Stomach (tissue), 9 donors: ENCODE measurements around the gene IL21R. TPM values are rescaled to one million over a fixed set of nuclear protein-coding genes. Genes with fewer than 3 reads are reported as not detected.

Experiments used
- DNase-seq, 2 donors: peaks; one replicate each; pipeline versions ENCODE4 v3.0.0 to v3.0.0-alpha.2; 2013 to 2019
- H3K27ac ChIP-seq, 5 donors: fragments of 200-600 bp in 4 of 5; sonication (generic) in 4 of 5; one replicate each; pipeline ENCODE4 v1.5.1; 2013 to 2019; ENCODE audit warnings: mild to moderate bottlenecking in 1 of 5, moderate library complexity in 1 of 5
- H3K27me3 ChIP-seq, 3 donors: fragments of 200-600 bp; sonication (generic); one replicate each; pipeline ENCODE4 v1.5.1; 2017 to 2019; ENCODE audit warnings: mixed run types in 1 of 3
- H3K36me3 ChIP-seq, 4 donors: fragments of 200-600 bp; sonication (generic); 1 replicate in 3 of 4; 2 replicates in 1 of 4; pipeline ENCODE4 v1.5.1; 2016 to 2019
- H3K4me1 ChIP-seq, 4 donors: fragments of 200-600 bp; sonication (generic); one replicate each; pipeline ENCODE4 v1.5.1; 2016 to 2019
- H3K4me3 ChIP-seq, 4 donors: fragments of 200-600 bp; sonication (generic) in 3 of 4; one replicate each; pipeline ENCODE4 v1.5.1; 2016 to 2019; ENCODE audit warnings: mild to moderate bottlenecking in 1 of 4
- H3K9me3 ChIP-seq, 4 donors: fragments of 200-600 bp; sonication (generic); one replicate each; pipeline ENCODE4 v1.5.1; 2016 to 2019
- EP300 ChIP-seq: sonication (generic); formaldehyde crosslinking; IDR thresholded peaks from one replicate; pipeline ENCODE4 v1.6.1; 2017; ENCODE audit warnings: antibody characterized with exemption
- POLR2A ChIP-seq, 4 donors: fragments of 450-650 bp; IDR thresholded peaks; one replicate each; pipeline ENCODE4 v1.6.1; 2016; ENCODE audit warnings: antibody characterized with exemption in 4 of 4, control low read depth in 2 of 4, mild to moderate bottlenecking in 1 of 4, moderate library complexity in 1 of 4
- POLR2AphosphoS5 ChIP-seq, 3 donors: sonication (generic); formaldehyde crosslinking; IDR thresholded peaks; one replicate each; pipeline ENCODE4 v1.6.1; 2016; ENCODE audit warnings: antibody characterized with exemption in 3 of 3
- WGBS, 5 donors: extraction: QIAGEN DNeasy Blood & Tissue Kit in 3 of 5; methylation state at CpG; one replicate each; pipeline versions ENCODE4 v1.1.5 to v1.1.7; 2013 to 2018; 5-methylcytosine and 5-hydroxymethylcytosine counted together
- intact Hi-C: fragments of 100-400 bp; cut with DNase I; formaldehyde crosslinking; loops from one replicate; pipeline ENCODE4 v1.15.1; 2023; ENCODE audit warnings: low total_unique reads
- polyA plus RNA-seq, 3 donors: library from polyadenylated mRNA; stranded (reverse); fragments of 200-250 nt; gene quantifications; one replicate each; pipeline ENCODE4 v1.2.3, GENCODE V29; 2013
- total RNA-seq, 5 donors: library from RNA; depleted of rRNA; stranded (reverse); fragments of >200 nt; gene quantifications; one replicate each; pipeline versions ENCODE4 v1.1.0 to v1.2.3, GENCODE V29; 2014 to 2016
- TF ChIP-seq, protein P1 (sequence below), 7 experiments: fragments of 450-650 bp in 4 of 7; fragments of 200-600 bp in 3 of 7; sonication (generic) in 3 of 7; IDR thresholded peaks; one replicate each; pipeline ENCODE4 v1.5.1; 2016 to 2019; ENCODE audit warnings: antibody characterized with exemption in 7 of 7, control low read depth in 2 of 7, mild to moderate bottlenecking in 1 of 7
- donor health status: healthy with polysubstance abuse.
- donor health status: Bipolar disorder and iron deficiency.
- donor health status: healthy.

IL21R gene
- total and polyA plus RNA-seq, 8 donors = 0.14 to 0.73 (median 0.38) TPM; not detected in 4

DNA sequence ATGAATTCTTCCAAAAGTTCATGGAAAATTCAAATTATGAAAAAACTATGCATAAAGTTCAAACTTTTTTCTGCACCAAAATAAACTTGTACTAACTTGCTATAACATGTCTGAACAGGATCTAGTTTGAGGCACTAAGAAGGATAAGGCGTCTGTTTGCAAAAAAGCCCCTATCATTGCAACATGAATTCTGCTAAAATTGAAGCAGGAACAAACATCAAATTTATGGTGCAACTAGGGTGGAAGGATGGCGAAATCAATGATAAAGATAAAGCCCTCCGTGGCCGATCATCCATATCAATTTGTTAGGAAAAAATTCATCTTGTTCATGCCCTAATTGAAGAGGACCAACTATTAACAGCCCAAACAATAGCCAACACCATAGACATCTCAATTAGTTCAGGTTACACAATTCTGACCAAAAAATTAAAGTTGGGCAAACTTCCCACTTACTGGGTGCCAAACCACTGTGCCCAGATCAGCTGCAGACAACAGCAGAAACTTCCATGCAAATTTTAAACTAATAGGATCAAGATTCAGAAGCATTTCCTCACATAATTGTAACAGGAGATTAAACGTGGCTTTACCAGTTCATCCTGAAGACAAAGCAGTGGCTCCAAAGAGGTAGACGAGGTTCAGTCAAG lies 12.9 kb downstream of the IL21R start:
- no peak for DNase-seq
- Histone ChIP-seq H3K9me3 (peaks cover 0 to 5% (median 1%) of the 10 kb centered on the region in 4 donors), H3K4me3 (no peak overlapping the region), H3K36me3 (no peaks in the 10 kb centered on the region), H3K4me1 (no peaks in the 10 kb centered on the region), H3K27me3 (no peaks in the 10 kb centered on the region), H3K27ac (no peak overlapping the region)
- intact Hi-C loops = no loop called here
- TF ChIP-seq POLR2A (IDR thresholded peaks at IDR 0.05) (no peak), POLR2AphosphoS5 (IDR thresholded peaks at IDR 0.05) (no peak), EP300 (no peak)
- TF ChIP-seq, protein P1, sequence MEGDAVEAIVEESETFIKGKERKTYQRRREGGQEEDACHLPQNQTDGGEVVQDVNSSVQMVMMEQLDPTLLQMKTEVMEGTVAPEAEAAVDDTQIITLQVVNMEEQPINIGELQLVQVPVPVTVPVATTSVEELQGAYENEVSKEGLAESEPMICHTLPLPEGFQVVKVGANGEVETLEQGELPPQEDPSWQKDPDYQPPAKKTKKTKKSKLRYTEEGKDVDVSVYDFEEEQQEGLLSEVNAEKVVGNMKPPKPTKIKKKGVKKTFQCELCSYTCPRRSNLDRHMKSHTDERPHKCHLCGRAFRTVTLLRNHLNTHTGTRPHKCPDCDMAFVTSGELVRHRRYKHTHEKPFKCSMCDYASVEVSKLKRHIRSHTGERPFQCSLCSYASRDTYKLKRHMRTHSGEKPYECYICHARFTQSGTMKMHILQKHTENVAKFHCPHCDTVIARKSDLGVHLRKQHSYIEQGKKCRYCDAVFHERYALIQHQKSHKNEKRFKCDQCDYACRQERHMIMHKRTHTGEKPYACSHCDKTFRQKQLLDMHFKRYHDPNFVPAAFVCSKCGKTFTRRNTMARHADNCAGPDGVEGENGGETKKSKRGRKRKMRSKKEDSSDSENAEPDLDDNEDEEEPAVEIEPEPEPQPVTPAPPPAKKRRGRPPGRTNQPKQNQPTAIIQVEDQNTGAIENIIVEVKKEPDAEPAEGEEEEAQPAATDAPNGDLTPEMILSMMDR (IDR thresholded peaks at IDR 0.05) = no peak
- 50 to 68% (median 65%) methylated on average over 6 of the region's 6 CpGs for WGBS, 5 donors

DNA sequence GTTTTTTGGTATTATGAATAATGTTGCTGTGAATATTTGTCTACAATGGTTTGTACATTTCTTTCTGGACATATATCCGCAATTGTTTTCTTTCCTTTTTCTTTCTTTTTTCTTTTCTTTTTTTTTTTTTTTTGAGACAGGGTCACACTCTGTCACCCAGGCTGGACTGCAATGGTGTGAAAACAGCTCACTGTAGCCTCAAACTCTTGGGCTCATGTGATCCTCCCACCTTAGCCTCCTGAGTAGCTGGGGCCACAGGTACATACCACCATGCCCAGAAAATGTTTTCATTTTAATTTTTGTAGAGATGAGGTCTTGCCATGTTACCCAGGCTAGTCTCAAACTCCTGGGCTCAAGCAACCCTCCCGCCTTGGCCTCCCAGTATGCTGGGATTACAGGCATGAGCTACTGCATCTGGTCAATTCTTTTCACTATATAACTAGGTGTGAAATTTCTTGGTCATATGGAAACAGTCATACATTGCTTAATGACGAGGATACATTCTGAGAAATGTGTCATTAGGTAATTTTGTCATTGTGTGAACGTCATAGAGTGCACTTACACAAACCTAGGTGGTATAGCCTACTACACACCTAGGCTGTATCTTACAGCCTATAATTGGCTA lies 15.2 kb downstream of the IL21R start:
- H3K4me3 ChIP-seq = no peak overlapping the region
- no peaks in the 10 kb centered on the region for H3K4me1 ChIP-seq
- no peak overlapping the region for H3K27ac ChIP-seq
- no peak for DNase-seq
- TF ChIP-seq POLR2A (IDR thresholded peaks at IDR 0.05) (no peak), EP300 (no peak), POLR2AphosphoS5 (IDR thresholded peaks at IDR 0.05) (no peak)
- TF ChIP-seq, protein P1 (IDR thresholded peaks at IDR 0.05) = no peak
- WGBS, 5 donors = 79 to 86% (median 83%) methylated on average over 4 of the region's 4 CpGs
- peaks cover 0 to 14% (median 7%) of the 10 kb centered on the region in 4 donors for H3K9me3 ChIP-seq
- H3K27me3 ChIP-seq = no peaks in the 10 kb centered on the region
- H3K36me3 ChIP-seq = no peaks in the 10 kb centered on the region
- intact Hi-C loops = no loop called here

DNA sequence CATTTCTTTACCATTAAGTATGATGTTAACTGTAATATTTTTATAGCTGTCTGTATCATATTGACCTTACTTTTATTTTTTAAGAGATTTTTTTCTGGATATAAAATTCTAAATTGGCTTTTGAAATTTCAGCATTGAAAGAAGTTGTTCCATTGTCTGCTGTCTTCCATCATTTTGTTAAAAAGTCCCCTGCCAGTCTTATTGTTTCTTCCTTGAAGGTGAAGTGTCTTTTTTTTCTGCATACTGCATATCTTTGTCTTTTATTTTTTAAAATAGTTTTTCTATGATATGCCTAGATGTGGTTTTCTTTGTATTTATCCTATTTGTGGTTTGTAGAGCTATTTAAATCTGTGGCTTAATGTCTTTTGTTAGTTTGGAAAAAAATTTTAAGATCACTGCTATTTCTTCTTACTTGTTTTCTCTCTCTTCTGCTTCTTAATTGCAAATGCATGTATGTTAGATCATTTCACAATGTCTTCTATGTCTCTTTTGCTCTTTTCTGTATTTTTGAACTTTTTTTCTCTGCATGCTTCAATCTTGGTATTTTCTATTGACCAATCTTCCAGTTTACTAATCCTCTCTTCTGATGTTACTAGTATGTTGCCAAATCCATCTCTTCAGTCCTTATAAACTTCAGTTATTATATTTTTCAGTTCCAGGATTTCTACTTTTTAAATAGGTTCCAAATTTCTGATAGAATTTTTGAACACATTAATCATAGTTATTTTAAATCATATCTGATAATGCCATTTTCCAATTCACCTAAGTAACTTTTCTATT lies 20.2 kb downstream of the IL21R start:
- Histone ChIP-seq H3K36me3 (no peaks in the 10 kb centered on the region), H3K4me1 (no peaks in the 10 kb centered on the region), H3K27ac (no peak overlapping the region), H3K27me3 (no peaks in the 10 kb centered on the region), H3K9me3 (peaks cover 0 to 28% (median 19%) of the 10 kb centered on the region in 4 donors), H3K4me3 (no peak overlapping the region)
- DNase-seq = no peak
- intact Hi-C loops = no loop called here
- TF ChIP-seq, protein P1 (IDR thresholded peaks at IDR 0.05) = no peak
- TF ChIP-seq POLR2A (IDR thresholded peaks at IDR 0.05) (no peak), EP300 (no peak), POLR2AphosphoS5 (IDR thresholded peaks at IDR 0.05) (no peak)

DNA sequence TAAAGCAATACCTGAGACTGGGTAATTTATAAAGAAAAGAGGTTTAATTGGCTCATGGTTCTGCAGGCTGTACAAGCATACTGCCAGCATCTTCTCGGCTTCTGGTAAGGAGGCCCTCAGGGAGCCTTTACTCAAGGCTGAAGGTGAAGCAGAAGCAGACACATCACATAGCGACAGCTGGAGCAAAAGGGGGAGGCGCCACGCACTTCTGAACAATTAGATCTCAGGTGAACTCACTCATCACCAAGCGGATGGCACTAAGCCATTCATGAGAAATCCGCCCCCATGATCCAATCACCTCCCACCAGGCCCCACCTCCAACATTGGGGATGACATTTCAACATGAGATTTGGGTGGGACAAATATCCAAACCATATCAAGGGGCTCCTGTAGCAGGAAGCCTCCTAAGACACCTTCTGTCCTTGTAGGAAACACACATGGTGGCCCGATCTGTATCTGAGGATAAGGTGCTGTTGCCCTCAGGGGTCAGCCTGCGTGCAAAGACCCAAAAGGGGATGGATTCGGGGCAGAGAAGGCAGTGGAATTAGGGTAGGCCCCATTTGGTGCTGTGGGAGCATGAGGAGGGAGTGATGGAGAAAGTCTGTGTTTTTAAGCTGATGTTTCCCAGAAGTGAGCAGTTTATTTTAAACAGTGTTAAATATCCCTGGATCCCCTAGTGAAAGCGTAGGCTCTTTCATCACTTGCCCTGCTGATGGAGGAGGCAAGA lies 23.0 kb downstream of the IL21R start:
- peaks cover 0 to 28% (median 19%) of the 10 kb centered on the region in 4 donors for H3K9me3 ChIP-seq
- H3K27me3 ChIP-seq = peaks cover 0 to 9% (median 5%) of the 10 kb centered on the region in 3 donors
- H3K4me1 ChIP-seq = no peaks in the 10 kb centered on the region
- no peak overlapping the region for H3K27ac ChIP-seq
- H3K36me3 ChIP-seq = no peaks in the 10 kb centered on the region
- intact Hi-C loops = no loop called here
- H3K4me3 ChIP-seq = no peak overlapping the region
- WGBS, 5 donors = 81 to 89% (median 86%) methylated on average over 10 of the region's 10 CpGs
- no peak for DNase-seq
- no peak for TF ChIP-seq POLR2A (IDR thresholded peaks at IDR 0.05)
- TF ChIP-seq, protein P1 (IDR thresholded peaks at IDR 0.05) = no peak
- TF ChIP-seq POLR2AphosphoS5 (IDR thresholded peaks at IDR 0.05) = no peak
- TF ChIP-seq EP300 = no peak
